Thymus (tissue), 11 donors: ENCODE data around the gene FXYD5. TPM values are rescaled to one million over a fixed set of nuclear protein-coding genes. Genes with fewer than 3 reads are reported as not detected.

Source experiments
- DNase-seq, 9 donors: peaks; one replicate each; pipeline ENCODE4 v3.0.0-alpha.2; 2013; ENCODE audit warnings: low spot score in 9 of 9, low read depth in 6 of 9, missing footprints in 1 of 9
- H3K27ac ChIP-seq, 2 donors: one replicate each; pipeline ENCODE4 v1.5.1; 2013; ENCODE audit warnings: control low read depth in 1 of 2, low read depth in 1 of 2, low read length in 1 of 2, mild to moderate bottlenecking in 1 of 2, moderate library complexity in 1 of 2
- H3K27me3 ChIP-seq, 2 donors: one replicate each; pipeline ENCODE4 v1.5.1; 2013; ENCODE audit warnings: low read length in 1 of 2; ENCODE audit not compliant: control insufficient read depth in 2 of 2, insufficient read depth in 1 of 2
- H3K36me3 ChIP-seq, 2 donors: one replicate each; pipeline ENCODE4 v1.5.1; 2013; ENCODE audit warnings: low read length in 1 of 2, mild to moderate bottlenecking in 1 of 2, moderate library complexity in 1 of 2; ENCODE audit not compliant: control insufficient read depth in 2 of 2, insufficient read depth in 2 of 2
- H3K4me1 ChIP-seq, 2 donors: one replicate each; pipeline ENCODE4 v1.5.1; 2013; ENCODE audit warnings: low read length in 2 of 2; ENCODE audit not compliant: control insufficient read depth in 2 of 2, insufficient read depth in 2 of 2
- H3K4me3 ChIP-seq, 2 donors: one replicate each; pipeline ENCODE4 v1.5.1; 2013; ENCODE audit warnings: low read length in 2 of 2, control low read depth in 1 of 2, mild to moderate bottlenecking in 1 of 2
- H3K9me3 ChIP-seq, 2 donors: one replicate each; pipeline ENCODE4 v1.5.1; 2013; ENCODE audit warnings: low read length in 1 of 2, mild to moderate bottlenecking in 1 of 2; ENCODE audit not compliant: control insufficient read depth in 2 of 2, insufficient read depth in 1 of 2
- WGBS: extraction: QIAGEN DNeasy Blood & Tissue Kit; methylation state at CpG from one replicate; pipeline ENCODE4 v1.1.7; 2013; 5-methylcytosine and 5-hydroxymethylcytosine counted together
- polyA plus RNA-seq: library from polyadenylated mRNA; stranded (reverse); fragments of 200-250 nt; gene quantifications from one replicate; pipeline ENCODE4 v1.2.3, GENCODE V29; 2013
- total RNA-seq: library from RNA; stranded (reverse); fragments of 120-200 nt; gene quantifications from one replicate; pipeline ENCODE4 v1.2.4, GENCODE V29; 2013
- donor health status: healthy.

FXYD5 gene
- total and polyA plus RNA-seq, 2 donors, result 42.6 to 136 TPM

- H3K9me3 ChIP-seq, result peaks cover 0 to 4% of the 10 kb centered on the region in 2 donors
- no peaks in the 10 kb centered on the region for H3K27me3 ChIP-seq
- H3K36me3 ChIP-seq, result no peaks in the 10 kb centered on the region
- 14% methylated on average over 7 of the region's 7 CpGs for WGBS
- no peak overlapping the region for H3K4me3 ChIP-seq
- H3K4me1 ChIP-seq, result peaks cover 13 to 39% of the 10 kb centered on the region in 2 donors
- H3K27ac ChIP-seq, result peak overlapping the region; percentile 10 to 90
- DNase-seq, result peak in 1 of 9 donors; percentile 59
Measured at GRCh38 chr19:35211545-35212230, 57.2 kb downstream of the FXYD5 start.

- DNase-seq, result no peak
- 58% methylated on average over 7 of the region's 7 CpGs for WGBS
- no peaks in the 10 kb centered on the region for H3K36me3 ChIP-seq
- peaks cover 0 to 4% of the 10 kb centered on the region in 2 donors for H3K9me3 ChIP-seq
- H3K27me3 ChIP-seq, result no peaks in the 10 kb centered on the region
- no peak overlapping the region for H3K4me3 ChIP-seq
- peak overlapping the region; percentile 10 to 38 for H3K27ac ChIP-seq
- peaks cover 10 to 35% of the 10 kb centered on the region in 2 donors for H3K4me1 ChIP-seq
Measured at GRCh38 chr19:35212241-35212640, 57.7 kb downstream of the FXYD5 start.

GRCh38 chr19:35213663-35214632 lies 59.4 kb downstream of the FXYD5 start:
- H3K36me3 ChIP-seq, result no peaks in the 10 kb centered on the region
- H3K4me1 ChIP-seq, result peaks cover 10 to 32% of the 10 kb centered on the region in 2 donors
- no peak overlapping the region for H3K4me3 ChIP-seq
- peak in 1 of 9 donors; percentile 65 for DNase-seq
- WGBS, result 17% methylated on average over 21 of the region's 21 CpGs
- peak overlapping the region; percentile 2 to 90 for H3K27ac ChIP-seq
- H3K9me3 ChIP-seq, result no peaks in the 10 kb centered on the region
- H3K27me3 ChIP-seq, result no peaks in the 10 kb centered on the region

GRCh38 chr19:35214766-35215422 lies 60.4 kb downstream of the FXYD5 start:
- no peak overlapping the region for H3K27ac ChIP-seq
- no peak overlapping the region for H3K4me3 ChIP-seq
- H3K9me3 ChIP-seq, result no peaks in the 10 kb centered on the region
- no peaks in the 10 kb centered on the region for H3K27me3 ChIP-seq
- no peaks in the 10 kb centered on the region for H3K36me3 ChIP-seq
- 87% methylated on average over 7 of the region's 7 CpGs for WGBS
- H3K4me1 ChIP-seq, result peaks cover 10 to 32% of the 10 kb centered on the region in 2 donors
- no peak for DNase-seq

GRCh38 chr19:35216016-35216832 lies 61.7 kb downstream of the FXYD5 start:
- H3K4me1 ChIP-seq, result peaks cover 10 to 26% of the 10 kb centered on the region in 2 donors
- H3K27me3 ChIP-seq, result no peaks in the 10 kb centered on the region
- no peak overlapping the region for H3K27ac ChIP-seq
- no peak overlapping the region for H3K4me3 ChIP-seq
- no peaks in the 10 kb centered on the region for H3K36me3 ChIP-seq
- no peak for DNase-seq
- 94% methylated on average over 8 of the region's 8 CpGs for WGBS
- H3K9me3 ChIP-seq, result no peaks in the 10 kb centered on the region

GRCh38 chr19:35216833-35217648 lies 62.5 kb downstream of the FXYD5 start:
- no peak overlapping the region for H3K4me3 ChIP-seq
- WGBS, result 87% methylated on average over 3 of the region's 3 CpGs
- peak in 1 of 9 donors; percentile 24 for DNase-seq
- H3K27me3 ChIP-seq, result no peaks in the 10 kb centered on the region
- no peaks in the 10 kb centered on the region for H3K9me3 ChIP-seq
- H3K4me1 ChIP-seq, result peaks cover 7 to 18% of the 10 kb centered on the region in 2 donors
- H3K27ac ChIP-seq, result no peak overlapping the region
- H3K36me3 ChIP-seq, result no peaks in the 10 kb centered on the region

GRCh38 chr19:35217649-35217990 lies 63.1 kb downstream of the FXYD5 start:
- Histone ChIP-seq H3K27me3 (no peaks in the 10 kb centered on the region), H3K36me3 (no peaks in the 10 kb centered on the region), H3K9me3 (no peaks in the 10 kb centered on the region), H3K4me3 (no peak overlapping the region), H3K27ac (no peak overlapping the region), H3K4me1 (peaks cover 7 to 13% of the 10 kb centered on the region in 2 donors)
- DNase-seq, result no peak

- 94% methylated on average over 1 of the region's 1 CpG for WGBS
- no peak for DNase-seq
- Histone ChIP-seq H3K4me1 (peaks cover 2 to 5% of the 10 kb centered on the region in 2 donors), H3K9me3 (no peaks in the 10 kb centered on the region), H3K27ac (no peak overlapping the region), H3K27me3 (no peaks in the 10 kb centered on the region), H3K4me3 (no peak overlapping the region), H3K36me3 (no peaks in the 10 kb centered on the region)
Measured at GRCh38 chr19:35219008-35219407, 64.5 kb downstream of the FXYD5 start.
